A204.1 (cell line): ENCODE data around the gene SMAD5.

Experiments used
- FAIRE-seq: peaks from 2 replicates; lab custom pipeline; 2012; peaks lifted over from hg19 to GRCh38; lab: Jason Lieb, UNC

SMAD5 gene

DNA sequence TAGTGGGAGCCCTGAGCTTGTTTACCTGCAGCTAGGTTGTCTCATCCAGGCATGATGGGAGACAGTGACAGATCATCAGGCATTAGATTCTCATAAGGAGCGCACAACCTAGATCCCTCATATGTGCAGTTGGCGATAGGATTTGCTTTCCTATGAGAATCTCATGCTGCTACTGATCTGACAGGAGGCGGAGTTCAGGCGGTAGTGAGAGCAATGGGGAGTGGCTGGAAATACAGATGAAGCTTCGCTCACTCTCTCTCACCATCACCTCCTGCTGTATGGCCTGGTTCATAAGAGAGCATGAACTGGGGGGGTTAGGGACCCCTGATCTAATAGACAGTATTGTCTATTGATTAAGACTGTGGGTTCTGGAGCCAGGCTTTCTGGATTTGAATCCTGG is 24.9 kb downstream of the SMAD5 start:
- FAIRE-seq, result no peak

GRCh38 chr5:136159457-136159856 is 26.8 kb downstream of the SMAD5 start:
- no peak for FAIRE-seq

DNA sequence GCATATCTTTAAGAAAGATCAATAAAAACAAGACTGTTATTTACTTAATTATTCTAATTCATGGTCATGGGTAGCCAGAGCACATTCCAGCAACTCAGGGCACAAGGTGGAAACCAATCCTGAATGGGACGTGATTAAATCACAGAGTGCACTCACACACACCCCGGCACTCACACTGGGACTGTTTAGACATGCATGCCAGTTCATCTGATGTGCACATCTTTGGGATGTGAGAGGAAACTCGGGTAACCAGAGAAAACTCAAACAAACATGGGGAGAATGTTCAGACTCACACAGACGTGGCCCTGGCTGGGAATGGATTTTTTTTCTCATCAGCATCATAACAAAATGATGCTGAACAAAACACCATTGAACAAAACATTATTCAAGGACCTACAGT is 29.4 kb downstream of the SMAD5 start:
- FAIRE-seq, result no peak

DNA sequence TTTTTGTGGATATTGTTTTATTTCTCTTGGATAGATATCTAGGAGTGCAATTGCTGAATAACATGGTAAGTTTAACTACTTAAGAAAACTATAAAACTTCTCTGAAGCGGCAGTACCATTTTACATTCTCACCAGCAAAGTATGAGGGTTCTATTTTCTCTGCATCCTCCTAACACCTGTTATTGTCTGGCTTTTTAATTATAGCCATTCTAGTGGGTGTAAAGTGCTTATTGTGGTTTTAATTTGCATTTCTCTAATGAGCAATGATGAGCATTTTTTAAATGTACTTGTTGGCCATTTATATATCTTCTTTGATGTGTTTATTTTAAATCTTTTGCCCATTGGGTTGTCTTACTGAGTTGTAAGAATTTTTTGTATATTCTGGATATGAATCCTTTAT is 31.6 kb downstream of the SMAD5 start:
- FAIRE-seq, result no peak

DNA sequence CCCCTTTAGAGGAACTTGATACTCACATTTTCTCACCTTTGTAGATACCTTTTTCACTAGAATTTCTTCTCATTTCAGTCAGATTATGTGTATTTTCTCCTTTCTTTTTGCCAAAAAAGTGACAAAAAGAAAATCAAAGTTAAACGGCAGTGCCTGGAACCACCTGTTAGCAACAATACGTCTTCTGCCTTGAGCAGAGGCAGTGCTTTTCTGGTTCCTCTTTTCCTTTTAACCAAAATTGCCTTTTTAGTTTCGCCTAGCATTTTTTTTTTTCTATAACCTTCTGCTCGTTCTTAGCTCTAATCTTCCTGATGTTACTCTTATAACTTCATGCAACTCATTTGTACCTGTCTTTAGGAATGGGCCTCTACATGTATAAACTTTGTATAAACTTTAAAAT is 34.3 kb downstream of the SMAD5 start:
- FAIRE-seq, result no peak

DNA sequence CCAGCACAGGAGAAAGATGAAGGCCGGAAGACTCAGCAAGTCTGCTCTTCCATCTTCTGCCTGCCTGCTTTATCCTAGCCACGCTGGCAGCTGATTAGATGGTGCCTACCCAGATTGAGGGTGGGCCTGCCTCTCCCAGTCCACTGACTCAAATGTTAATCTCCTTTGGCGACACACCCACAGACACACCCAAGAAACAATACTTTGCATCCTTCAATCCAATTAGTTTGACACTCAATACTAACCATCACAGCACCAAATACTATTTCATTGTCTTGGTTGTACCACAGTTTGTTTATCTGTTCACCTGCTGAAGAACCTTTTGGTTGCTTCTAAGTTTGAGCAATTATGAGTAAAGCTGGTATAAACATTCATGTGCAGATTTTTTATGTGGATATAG is 36.6 kb downstream of the SMAD5 start:
- FAIRE-seq, result no peak

DNA sequence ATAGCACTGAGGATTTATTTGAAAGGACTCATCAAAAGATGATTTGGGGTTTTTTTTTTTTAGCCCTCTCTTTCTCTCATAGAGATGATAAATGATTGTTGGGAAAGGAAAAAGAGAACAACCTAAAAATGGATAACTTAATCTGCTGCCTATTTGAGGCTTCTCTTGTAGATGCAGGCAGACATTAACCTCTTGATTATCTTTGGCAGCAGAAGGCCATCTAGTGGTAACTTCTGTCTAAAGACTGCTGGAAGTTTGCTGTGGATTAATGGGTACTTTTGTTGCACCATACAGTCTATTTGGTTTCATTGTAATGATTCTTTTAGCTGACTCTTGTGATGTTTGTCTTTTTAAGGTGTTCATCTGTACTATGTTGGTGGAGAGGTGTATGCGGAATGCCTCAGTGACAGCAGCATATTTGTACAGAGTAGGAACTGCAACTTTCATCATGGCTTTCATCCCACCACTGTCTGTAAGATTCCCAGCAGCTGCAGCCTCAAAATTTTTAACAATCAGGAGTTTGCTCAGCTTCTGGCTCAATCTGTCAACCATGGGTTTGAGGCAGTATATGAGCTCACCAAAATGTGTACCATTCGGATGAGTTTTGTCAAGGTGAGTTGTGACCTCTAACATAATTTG is 41.5 kb downstream of the SMAD5 start:
- peak; percentile 96 for FAIRE-seq

GRCh38 chr5:136182618-136183017 is 50.0 kb downstream of the SMAD5 start:
- FAIRE-seq, result no peak

DNA sequence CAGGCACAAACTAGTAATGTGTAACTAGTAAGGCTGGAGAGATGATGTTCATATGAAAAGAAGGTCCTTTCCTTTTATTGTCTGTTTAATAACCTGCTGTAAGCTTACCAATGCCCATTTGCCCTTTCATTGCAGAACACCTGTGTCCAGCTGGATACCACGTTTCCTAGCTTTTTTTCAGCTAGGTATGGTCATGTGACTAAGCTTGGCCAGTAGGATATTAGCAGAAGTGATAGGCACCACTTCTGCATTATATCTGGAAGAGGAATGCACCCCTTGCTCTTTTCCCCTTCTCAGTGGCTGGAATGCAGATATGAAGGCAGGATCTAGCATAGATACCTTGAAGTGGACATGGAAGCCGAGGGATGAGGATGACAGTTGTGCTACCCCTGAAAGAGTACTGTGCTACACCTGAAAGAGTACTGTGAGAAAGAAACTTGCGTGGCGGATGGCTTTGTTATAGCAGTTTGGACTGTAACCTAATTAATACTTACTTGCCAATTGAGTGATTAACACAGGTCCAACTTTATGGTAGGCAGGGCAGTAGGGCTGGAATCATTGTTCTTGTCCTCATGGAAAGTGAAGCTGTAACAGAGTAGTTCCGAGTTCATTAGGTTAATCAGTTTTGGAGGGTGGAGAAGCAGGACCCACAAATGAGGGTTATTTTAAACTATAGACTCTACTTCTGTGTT is 53.5 kb downstream of the SMAD5 start:
- no peak for FAIRE-seq

DNA sequence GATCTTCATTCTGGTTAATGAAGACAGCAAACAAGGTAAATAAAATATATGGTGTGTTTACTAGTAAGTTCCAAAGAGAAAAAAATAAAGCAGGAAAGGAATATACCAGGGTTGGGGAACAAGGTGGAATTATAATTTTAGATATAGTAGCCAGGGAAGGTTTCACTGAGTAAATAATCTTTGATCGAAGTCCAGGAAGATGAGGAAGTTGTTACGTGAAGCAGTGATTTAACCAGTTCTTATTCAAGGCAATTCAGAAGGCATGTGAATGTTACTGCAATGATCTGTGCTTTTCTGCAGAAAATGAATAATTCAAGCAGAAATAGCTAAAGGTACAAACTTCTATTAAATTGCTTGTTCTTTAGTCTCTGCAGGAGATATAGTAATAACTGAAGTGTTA is 54.2 kb downstream of the SMAD5 start:
- FAIRE-seq, result no peak

- no peak for FAIRE-seq
Observed at GRCh38 chr5:136188859-136189258, 56.2 kb downstream of the SMAD5 start.

- no peak for FAIRE-seq
Observed at GRCh38 chr5:136190091-136190720, 57.6 kb downstream of the SMAD5 start.

DNA sequence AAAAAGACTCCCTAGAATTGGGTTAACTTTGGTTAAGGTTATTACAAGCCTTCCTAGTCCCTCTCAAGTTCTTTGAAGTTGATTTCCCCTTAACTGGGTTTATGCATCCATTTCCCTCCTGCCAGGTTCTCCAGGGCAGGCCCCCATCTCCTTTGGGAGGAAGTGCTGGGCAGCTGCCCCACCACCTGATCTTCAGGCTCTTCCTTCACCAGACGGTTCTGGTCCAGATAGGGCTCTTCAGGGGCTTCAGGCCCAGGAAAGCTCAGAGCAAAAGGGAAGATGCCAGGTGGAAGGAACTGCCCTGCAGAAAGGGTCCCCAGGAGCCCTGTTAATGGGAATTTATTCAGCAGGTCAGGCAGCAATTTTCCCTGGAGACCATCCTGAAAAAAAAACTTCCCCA is 58.3 kb downstream of the SMAD5 start:
- no peak for FAIRE-seq

DNA sequence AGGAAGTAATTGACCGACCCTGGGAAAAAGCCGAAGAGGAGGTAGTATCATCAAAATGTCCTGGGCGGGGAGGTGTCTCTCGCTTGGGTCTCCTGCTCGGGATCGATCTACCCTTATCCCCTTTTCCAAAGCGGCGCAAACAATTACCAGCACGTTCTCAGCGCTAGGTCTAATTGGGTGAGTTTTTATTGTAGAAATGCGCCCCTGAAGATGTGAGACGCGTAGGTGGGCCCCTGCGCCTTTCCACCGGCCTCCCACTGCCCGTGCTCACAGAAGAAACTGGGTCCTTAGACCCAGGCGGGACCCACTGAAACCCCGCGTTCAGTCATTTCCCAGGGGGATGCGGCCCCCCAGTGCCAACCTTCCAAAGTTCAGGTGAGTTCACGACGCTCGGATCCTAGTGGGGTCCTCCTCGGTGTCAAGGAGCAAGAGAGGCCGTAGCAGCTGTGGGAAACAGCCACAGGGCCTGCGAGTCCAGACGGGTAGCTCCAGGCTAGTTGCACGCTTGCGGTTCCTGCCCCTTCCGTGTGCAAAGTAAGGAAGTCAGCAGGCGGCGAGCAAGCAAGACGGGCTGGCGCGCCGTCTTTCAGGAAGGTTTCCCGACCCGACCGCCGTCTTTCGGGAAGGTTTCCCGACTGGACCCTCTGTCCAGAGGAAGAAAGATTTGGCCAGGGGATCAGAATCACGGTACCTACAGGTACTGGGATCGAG is 58.8 kb downstream of the SMAD5 start:
- FAIRE-seq, result no peak

DNA sequence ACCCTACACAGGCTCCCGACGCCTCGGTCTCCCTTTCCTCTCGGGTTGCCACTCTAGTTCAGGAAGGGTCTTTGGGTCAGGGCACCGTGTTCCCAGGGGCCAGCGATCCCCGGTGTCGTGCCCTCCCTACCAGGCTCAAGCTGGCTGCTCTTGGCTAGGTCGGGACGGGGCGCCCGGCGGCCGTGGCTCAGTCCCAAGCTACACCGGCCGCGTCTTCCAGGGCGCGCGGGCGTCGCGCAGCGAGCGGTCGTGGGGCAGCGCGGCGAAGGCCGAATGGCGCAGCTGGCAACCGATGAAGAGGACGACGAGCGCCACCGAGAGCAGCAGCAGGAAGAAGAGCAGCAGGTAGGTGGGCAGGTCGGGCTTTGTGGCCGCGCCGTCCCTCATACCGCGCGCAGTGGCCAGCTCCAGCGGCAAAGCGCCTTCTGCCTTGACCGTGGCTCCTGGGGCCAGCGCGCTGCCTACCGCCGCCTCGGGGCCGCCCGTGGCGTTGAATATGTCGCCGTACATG is 59.4 kb downstream of the SMAD5 start:
- FAIRE-seq, result no peak

DNA sequence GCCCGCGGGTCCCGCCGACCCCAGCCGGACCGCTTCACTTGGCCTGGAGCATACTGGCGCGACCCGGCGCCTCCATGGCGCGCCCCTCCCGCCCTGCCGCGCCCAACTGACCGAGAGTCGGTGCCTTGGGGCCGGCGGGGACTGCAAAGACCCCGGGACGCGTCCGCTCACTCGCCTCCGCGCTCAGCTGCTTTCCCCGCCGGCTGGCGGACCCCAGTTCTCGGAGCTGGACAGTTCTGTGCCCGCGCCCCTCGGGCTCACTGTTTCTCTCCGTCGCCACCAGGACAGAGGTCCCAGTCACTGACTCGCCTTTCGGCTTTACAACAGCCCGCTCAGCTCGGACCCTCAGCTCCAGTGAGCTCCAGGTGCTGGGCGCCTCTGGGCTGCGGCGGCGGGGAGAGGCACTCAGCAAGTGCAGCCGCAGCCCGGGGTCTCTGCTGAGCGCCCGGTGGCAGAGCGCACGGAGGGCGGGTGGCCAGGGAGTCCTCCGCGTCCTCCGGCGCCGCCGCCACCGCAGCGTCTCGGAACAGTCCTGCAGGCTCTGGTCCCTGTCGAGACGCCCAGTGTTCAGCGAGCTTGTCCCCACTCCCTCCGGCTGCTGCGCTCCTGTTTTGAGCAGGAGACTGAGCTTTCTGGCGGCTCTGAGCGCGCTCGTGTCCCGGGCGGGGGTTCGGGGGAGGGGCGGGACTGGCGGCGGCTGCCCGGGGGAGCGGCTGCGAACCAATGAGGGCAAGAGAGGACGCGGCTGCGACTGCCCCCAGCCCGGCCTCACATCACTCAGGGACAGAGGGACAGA is 60.1 kb downstream of the SMAD5 start, which contains the start of gene SMIM32:
TSS of gene SMIM32 (minus strand) at position 637 of the 796 bp plus-strand sequence. CDS start 638 bp downstream, outside the sequence.
- no peak for FAIRE-seq

DNA sequence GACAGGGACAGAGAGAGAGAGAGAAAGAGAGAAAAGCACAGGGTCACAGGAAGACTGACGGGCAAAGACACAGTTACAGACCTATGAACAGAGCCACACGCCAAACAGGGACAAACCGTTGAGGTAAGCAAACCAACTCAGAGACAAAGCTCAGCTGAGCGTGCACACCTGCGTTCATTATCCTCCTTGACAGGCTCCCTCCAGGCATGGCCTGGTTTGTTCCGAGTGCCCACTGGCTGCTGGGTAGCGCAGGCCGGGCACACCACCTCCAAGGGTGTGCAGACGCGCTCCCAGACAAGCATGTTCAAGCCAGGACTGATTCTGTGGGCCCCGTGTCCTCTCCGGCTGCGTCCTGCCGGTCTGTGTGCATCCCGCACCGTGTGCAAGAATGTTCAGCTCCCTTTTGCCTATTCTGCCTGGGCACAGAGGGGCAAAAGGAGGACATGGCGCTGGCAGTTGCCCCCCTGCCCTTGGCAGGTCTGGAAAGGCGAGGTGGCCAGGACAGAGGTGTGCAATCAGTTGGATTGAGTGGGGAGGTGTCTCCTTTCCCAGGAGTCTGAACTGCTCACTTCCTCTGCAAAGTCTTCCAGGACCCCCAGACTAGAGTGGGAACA is 60.8 kb downstream of the SMAD5 start:
- no peak for FAIRE-seq

DNA sequence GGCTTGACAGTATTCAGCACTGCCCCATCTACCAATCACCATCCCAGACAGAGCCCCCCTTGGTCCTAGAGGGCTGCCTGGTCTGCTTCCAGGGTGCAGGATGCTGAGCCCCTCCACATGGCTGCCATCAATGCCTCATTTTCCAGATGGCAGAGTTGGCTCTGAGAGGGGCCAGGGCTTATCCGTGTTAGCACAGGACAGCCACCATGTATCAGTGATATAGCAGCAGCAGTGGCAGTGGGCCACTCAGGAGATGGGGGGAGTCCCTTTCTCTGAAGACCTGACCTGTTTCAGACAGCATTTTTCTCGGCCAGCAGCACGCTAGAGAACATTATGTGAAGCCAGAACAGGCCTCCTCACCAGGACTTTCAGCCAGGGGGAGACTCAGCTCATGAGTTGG is 61.9 kb downstream of the SMAD5 start:
- no peak for FAIRE-seq

- no peak for FAIRE-seq
Observed at GRCh38 chr5:136195971-136196820, 63.6 kb downstream of the SMAD5 start.

DNA sequence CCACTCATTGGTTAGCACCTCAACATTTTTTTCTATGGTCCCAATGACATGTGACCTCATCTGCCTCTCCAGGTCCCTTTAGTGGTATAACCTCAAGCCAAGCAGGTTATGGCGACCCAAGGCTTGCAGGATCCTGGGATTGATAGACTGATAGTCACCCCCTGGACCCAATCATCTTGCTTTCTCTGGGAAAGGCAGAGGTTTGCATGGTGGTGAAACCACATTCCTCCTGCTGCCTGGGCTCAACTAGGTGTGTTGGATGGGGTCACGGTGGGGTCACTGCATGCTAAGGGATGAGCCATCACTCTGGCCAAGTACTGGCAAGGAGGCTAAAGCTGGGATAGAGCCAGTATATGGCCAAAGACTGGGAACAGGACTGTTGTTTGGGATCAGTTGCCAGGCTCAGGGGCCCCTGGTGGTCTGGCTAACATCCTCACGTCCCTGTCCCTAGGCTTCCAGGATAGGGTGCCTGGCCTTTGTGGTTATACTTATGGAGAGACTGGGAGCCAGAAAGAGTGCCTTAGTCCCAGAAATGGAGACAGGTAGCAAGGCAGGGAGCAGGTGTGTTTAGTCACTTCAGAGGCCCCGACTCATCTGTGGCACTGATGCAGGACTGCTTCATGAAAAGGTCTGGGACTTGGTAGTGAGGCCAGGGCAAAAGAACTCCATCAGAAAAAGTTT is 65.0 kb downstream of the SMAD5 start:
- no peak for FAIRE-seq
